Middle frontal gyrus (tissue), 1 donor: ENCODE measurements around the gene PRDM7.
"Not testable (repeated sequence)": the region's sequence is repeated elsewhere in the genome, so short reads cannot be mapped to it uniquely, and the experiment has no call there.

Experiments
- DNase-seq: peaks from one replicate; pipeline ENCODE4 v3.0.0-alpha.2; 2015; ENCODE audit warnings: low spot score; ENCODE audit errors: extremely low spot score

PRDM7 gene

GRCh38 chr16:90077240-90077756 lies at the start of gene PRDM7:
Gene PRDM7 (minus strand): TSS chr16:90077331. CDS start chr16:90075910, 1,421 bp downstream.
- DNase-seq = peak; percentile 77

- DNase-seq = not testable (repeated sequence)
Measured at GRCh38 chr16:90121846-90122245, 44.7 kb upstream of the PRDM7 start.

GRCh38 chr16:90107617-90108016 lies 30.5 kb upstream of the PRDM7 start:
- DNase-seq = not testable (repeated sequence)

- not testable (repeated sequence) for DNase-seq
Measured at GRCh38 chr16:90107060-90107459, 29.9 kb upstream of the PRDM7 start.

GRCh38 chr16:90106271-90106670 lies 29.1 kb upstream of the PRDM7 start:
- DNase-seq = not testable (repeated sequence)

- DNase-seq = not testable (repeated sequence)
Measured at GRCh38 chr16:90104725-90105124, 27.6 kb upstream of the PRDM7 start.

- DNase-seq = not testable (repeated sequence)
Measured at GRCh38 chr16:90102086-90102884, 25.2 kb upstream of the PRDM7 start.

- DNase-seq = not testable (repeated sequence)
Measured at GRCh38 chr16:90101332-90101731, 24.2 kb upstream of the PRDM7 start.

GRCh38 chr16:90100790-90101189 lies 23.7 kb upstream of the PRDM7 start:
- DNase-seq = not testable (repeated sequence)

- not testable (repeated sequence) for DNase-seq
Measured at GRCh38 chr16:90100229-90100628, 23.1 kb upstream of the PRDM7 start.

- DNase-seq = not testable (repeated sequence)
Measured at GRCh38 chr16:90098936-90099335, 21.8 kb upstream of the PRDM7 start.

- not testable (repeated sequence) for DNase-seq
Measured at GRCh38 chr16:90097010-90097684, 20.0 kb upstream of the PRDM7 start.

- not testable (repeated sequence) for DNase-seq
Measured at GRCh38 chr16:90094791-90095190, 17.7 kb upstream of the PRDM7 start.

- not testable (repeated sequence) for DNase-seq
Measured at GRCh38 chr16:90094296-90094695, 17.2 kb upstream of the PRDM7 start.

GRCh38 chr16:90093799-90094198 lies 16.7 kb upstream of the PRDM7 start:
- not testable (repeated sequence) for DNase-seq

- DNase-seq = not testable (repeated sequence)
Measured at GRCh38 chr16:90092781-90093180, 15.7 kb upstream of the PRDM7 start.

- no peak for DNase-seq
Measured at GRCh38 chr16:90084215-90084950, 7.3 kb upstream of the PRDM7 start.

- no peak for DNase-seq
Measured at GRCh38 chr16:90083139-90083538, 6.0 kb upstream of the PRDM7 start.

GRCh38 chr16:90081606-90081970 lies 4.5 kb upstream of the PRDM7 start:
- no peak for DNase-seq

GRCh38 chr16:90078579-90078895 lies 1.4 kb upstream of the PRDM7 start:
- no peak for DNase-seq

- DNase-seq = no peak
Measured at GRCh38 chr16:90077757-90078578, 837 bp upstream of the PRDM7 start.
